Lower leg skin (tissue), 3 donors: ENCODE data around the gene EPM2A.
"Not testable (repeated sequence)": the region's sequence is repeated elsewhere in the genome, so short reads cannot be mapped to it uniquely, and the experiment has no call there.

Experiments used
- CTCF ChIP-seq, 3 donors: fragments of 450-650 bp; IDR thresholded peaks; one replicate each; pipeline ENCODE4 v1.5.1; 2016; ENCODE audit warnings: antibody characterized with exemption in 3 of 3, mild to moderate bottlenecking in 3 of 3, moderate library complexity in 2 of 3
- POLR2A ChIP-seq, 2 donors: fragments of 450-650 bp; IDR thresholded peaks; one replicate each; pipeline ENCODE4 v1.6.1; 2016 to 2017; ENCODE audit warnings: antibody characterized with exemption in 2 of 2, mild to moderate bottlenecking in 1 of 2, moderate library complexity in 1 of 2

GRCh38 chr6:145742472-145742871 is 7.2 kb upstream of the EPM2A start:
- TF ChIP-seq CTCF, POLR2A (IDR thresholded peaks at IDR 0.05): not testable (repeated sequence)
